ENCODE measurements around the gene TAMM41.

TAMM41 gene

DNA sequence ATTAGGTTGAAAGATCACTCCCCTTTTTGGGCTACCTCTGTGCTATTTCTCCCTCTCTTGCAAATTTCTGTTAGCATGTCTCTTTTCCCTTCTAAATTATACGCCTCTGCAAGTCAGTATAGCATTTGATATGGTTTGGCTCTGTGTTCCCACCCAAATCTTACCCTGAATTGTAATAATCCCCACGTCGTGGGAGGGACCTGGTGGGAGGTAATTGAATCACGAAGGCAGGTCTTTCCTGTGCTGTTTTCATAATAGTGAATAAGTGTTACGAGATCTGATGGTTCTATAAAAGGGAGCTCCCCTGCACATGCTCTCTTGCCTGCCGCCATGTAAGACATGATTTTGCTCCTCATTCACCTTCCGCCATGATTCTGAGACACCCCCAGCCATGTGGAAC is 41.0 kb downstream of the TAMM41 start:
- Histone ChIP-seq H3F3A (ENCODE audit: low read depth) (no peaks in the 10 kb centered on the region), H3K36me3 (ENCODE audit: insufficient read depth, low read length) (peaks cover 43% of the 10 kb centered on the region; the same call in 1 of the 2 replicates)

GRCh38 chr3:11803977-11804892 is 42.5 kb downstream of the TAMM41 start:
- no peak overlapping the region for H3K9ac ChIP-seq (ENCODE audit: low read depth, low read length, poor library complexity, severe bottlenecking)

More for the DNA sequence above, 41.0 kb downstream of the TAMM41 start:
- Histone ChIP-seq H2AFZ (ENCODE audit: low read length) (no peak overlapping the region), H3K9ac (ENCODE audit: low read depth, low read length, poor library complexity, severe bottlenecking) (no peak overlapping the region), H3K27me3 (ENCODE audit: insufficient read depth, low read length, poor library complexity, severe bottlenecking) (no peaks in the 10 kb centered on the region), H3K9me3 (ENCODE audit: insufficient read depth, low read depth, low read length) (no peaks in the 10 kb centered on the region), H3K9me2 (replicated peaks; ENCODE audit: low read depth, low read length) (no peaks in the 10 kb centered on the region), H3K4me3 (ENCODE audit: low read length, poor library complexity, severe bottlenecking) (no peak overlapping the region), H3K4me2 (ENCODE audit: low read depth, low read length, poor library complexity, severe bottlenecking) (no peak overlapping the region), H3K4me1 (ENCODE audit: insufficient read depth, low read length, poor library complexity, severe bottlenecking) (no peaks in the 10 kb centered on the region), H3K79me2 (ENCODE audit: insufficient read depth, low read length) (no peaks in the 10 kb centered on the region), H4K20me1 (ENCODE audit: insufficient read depth, low read length, poor library complexity, severe bottlenecking) (no peaks in the 10 kb centered on the region)
- TF ChIP-seq, protein P1, sequence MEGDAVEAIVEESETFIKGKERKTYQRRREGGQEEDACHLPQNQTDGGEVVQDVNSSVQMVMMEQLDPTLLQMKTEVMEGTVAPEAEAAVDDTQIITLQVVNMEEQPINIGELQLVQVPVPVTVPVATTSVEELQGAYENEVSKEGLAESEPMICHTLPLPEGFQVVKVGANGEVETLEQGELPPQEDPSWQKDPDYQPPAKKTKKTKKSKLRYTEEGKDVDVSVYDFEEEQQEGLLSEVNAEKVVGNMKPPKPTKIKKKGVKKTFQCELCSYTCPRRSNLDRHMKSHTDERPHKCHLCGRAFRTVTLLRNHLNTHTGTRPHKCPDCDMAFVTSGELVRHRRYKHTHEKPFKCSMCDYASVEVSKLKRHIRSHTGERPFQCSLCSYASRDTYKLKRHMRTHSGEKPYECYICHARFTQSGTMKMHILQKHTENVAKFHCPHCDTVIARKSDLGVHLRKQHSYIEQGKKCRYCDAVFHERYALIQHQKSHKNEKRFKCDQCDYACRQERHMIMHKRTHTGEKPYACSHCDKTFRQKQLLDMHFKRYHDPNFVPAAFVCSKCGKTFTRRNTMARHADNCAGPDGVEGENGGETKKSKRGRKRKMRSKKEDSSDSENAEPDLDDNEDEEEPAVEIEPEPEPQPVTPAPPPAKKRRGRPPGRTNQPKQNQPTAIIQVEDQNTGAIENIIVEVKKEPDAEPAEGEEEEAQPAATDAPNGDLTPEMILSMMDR (conservative IDR thresholded peaks at IDR 0.05; ENCODE audit: low read length) = no peak
- no peak for TF ChIP-seq EZH2phosphoT487 (IDR thresholded peaks at IDR 0.05; ENCODE audit: borderline replicate concordance)

GRCh38 chr3:11799791-11800190 is 46.9 kb downstream of the TAMM41 start:
- H2AFZ ChIP-seq (ENCODE audit: low read length) = no peak overlapping the region
- TF ChIP-seq, protein P1 (conservative IDR thresholded peaks at IDR 0.05; ENCODE audit: low read length) = no peak
- TF ChIP-seq EZH2phosphoT487 (IDR thresholded peaks at IDR 0.05; ENCODE audit: borderline replicate concordance) = no peak
- peaks cover 50% of the 10 kb centered on the region for H3K36me3 ChIP-seq (ENCODE audit: insufficient read depth, low read length)

More at GRCh38 chr3:11803977-11804892, 42.5 kb downstream of the TAMM41 start:
- no peaks in the 10 kb centered on the region for H3F3A ChIP-seq (ENCODE audit: low read depth)
- no peaks in the 10 kb centered on the region for H4K20me1 ChIP-seq (ENCODE audit: insufficient read depth, low read length, poor library complexity, severe bottlenecking)
- H3K4me2 ChIP-seq (ENCODE audit: low read depth, low read length, poor library complexity, severe bottlenecking) = no peak overlapping the region
- TF ChIP-seq, protein P1 (conservative IDR thresholded peaks at IDR 0.05; ENCODE audit: low read length) = peak; percentile 75
- no peak for TF ChIP-seq EZH2phosphoT487 (IDR thresholded peaks at IDR 0.05; ENCODE audit: borderline replicate concordance)
- H3K4me1 ChIP-seq (ENCODE audit: insufficient read depth, low read length, poor library complexity, severe bottlenecking) = no peaks in the 10 kb centered on the region
- no peaks in the 10 kb centered on the region for H3K27me3 ChIP-seq (ENCODE audit: insufficient read depth, low read length, poor library complexity, severe bottlenecking)
- no peaks in the 10 kb centered on the region for H3K9me2 ChIP-seq (replicated peaks; ENCODE audit: low read depth, low read length)
- H3K9me3 ChIP-seq (ENCODE audit: insufficient read depth, low read depth, low read length) = peaks cover 3% of the 10 kb centered on the region; the same call in 1 of the 2 replicates
- no peak overlapping the region for H2AFZ ChIP-seq (ENCODE audit: low read length)
- no peak overlapping the region for H3K4me3 ChIP-seq (ENCODE audit: low read length, poor library complexity, severe bottlenecking)
- H3K36me3 ChIP-seq (ENCODE audit: insufficient read depth, low read length) = peaks cover 54% of the 10 kb centered on the region
- no peaks in the 10 kb centered on the region for H3K79me2 ChIP-seq (ENCODE audit: insufficient read depth, low read length)

More at GRCh38 chr3:11799791-11800190, 46.9 kb downstream of the TAMM41 start:
- Histone ChIP-seq H3K79me2 (ENCODE audit: insufficient read depth, low read length) (no peaks in the 10 kb centered on the region), H3K4me2 (ENCODE audit: low read depth, low read length, poor library complexity, severe bottlenecking) (no peak overlapping the region), H3K27me3 (ENCODE audit: insufficient read depth, low read length, poor library complexity, severe bottlenecking) (no peaks in the 10 kb centered on the region), H3F3A (ENCODE audit: low read depth) (no peaks in the 10 kb centered on the region), H3K9ac (ENCODE audit: low read depth, low read length, poor library complexity, severe bottlenecking) (no peak overlapping the region), H3K9me2 (replicated peaks; ENCODE audit: low read depth, low read length) (no peaks in the 10 kb centered on the region), H3K9me3 (ENCODE audit: insufficient read depth, low read depth, low read length) (peaks cover 10% of the 10 kb centered on the region; the same call in 1 of the 2 replicates), H3K4me3 (ENCODE audit: low read length, poor library complexity, severe bottlenecking) (no peak overlapping the region), H4K20me1 (ENCODE audit: insufficient read depth, low read length, poor library complexity, severe bottlenecking) (no peaks in the 10 kb centered on the region), H3K4me1 (ENCODE audit: insufficient read depth, low read length, poor library complexity, severe bottlenecking) (no peaks in the 10 kb centered on the region)

Measured in Loucy (cell line).